Natural killer cell treated with Interleukin-12 subunit alpha and Interleukin-12 subunit beta and Interleukin-15 and Interleukin-18, amount 100 ng/mL, for 72 hours (primary cell): Measurements from ENCODE around the gene KNL1. TPM values are rescaled to one million over a fixed set of nuclear protein-coding genes. Genes with fewer than 3 reads are reported as not detected.

Experiments
- ATAC-seq, 2 donors: fragments of 150-1000 bp; cut with Tn5 transposase in 1 of 2; sonication (Bioruptor Pico), chemical (Tn5 transposase) in 1 of 2; 2 replicates each; pipeline ENCODE4 v1.10.0; 2021
- DNase-seq: peaks from one replicate; pipeline ENCODE4 v3.0.0; 2022; ENCODE audit warnings: low spot score
- H3K27ac Mint-ChIP-seq, 2 donors: 1 replicate in 1 of 2; 2 replicates in 1 of 2; pipeline ENCODE4 v1.8.0; 2022; ENCODE audit warnings: mixed read lengths in 2 of 2, mild to moderate bottlenecking in 1 of 2, moderate library complexity in 1 of 2
- H3K27me3 Mint-ChIP-seq, 2 donors: 1 replicate in 1 of 2; 2 replicates in 1 of 2; pipeline ENCODE4 v1.8.0; 2022; ENCODE audit warnings: mixed read lengths in 2 of 2
- H3K36me3 Mint-ChIP-seq: one replicate; pipeline ENCODE4 v1.8.0; 2022; ENCODE audit warnings: mixed read lengths
- H3K4me1 Mint-ChIP-seq, 2 donors: 1 replicate in 1 of 2; 2 replicates in 1 of 2; pipeline ENCODE4 v1.8.0; 2022; ENCODE audit warnings: low read depth in 2 of 2, mixed read lengths in 2 of 2, mild to moderate bottlenecking in 1 of 2
- H3K4me3 Mint-ChIP-seq: one replicate; pipeline ENCODE4 v1.8.0; 2022; ENCODE audit warnings: mixed read lengths
- H3K9me3 Mint-ChIP-seq: 2 replicates; pipeline ENCODE4 v1.8.0; 2022; ENCODE audit warnings: mixed read lengths
- total RNA-seq, 2 donors: library from RNA; stranded (reverse); gene quantifications; one replicate each; pipeline ENCODE4 v1.2.3, GENCODE V29; 2022

Gene KNL1
- total RNA-seq, 2 donors from 2014 or later = 20.1 to 48.6 TPM

DNA sequence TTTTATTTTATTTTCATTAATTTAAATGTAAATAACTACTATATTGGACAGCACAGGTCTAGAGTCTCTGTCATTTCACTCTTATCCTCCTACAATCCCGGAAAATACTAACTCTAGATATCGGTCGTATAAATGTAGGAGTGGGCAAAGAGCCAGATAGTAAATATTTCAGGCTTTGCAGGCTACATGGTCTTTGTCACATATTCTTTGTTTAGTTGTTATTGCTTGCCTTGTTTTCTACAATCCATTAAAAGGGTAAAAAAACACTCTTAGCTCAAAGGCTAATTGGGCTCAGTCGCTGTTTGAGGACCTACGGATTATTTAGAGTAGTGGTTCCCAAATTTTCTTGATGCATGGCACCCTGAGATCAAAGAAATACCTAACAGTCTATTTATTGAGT is 1.7 kb downstream of the KNL1 start:
- Mint-ChIP-seq H3K9me3 (no peaks in the 10 kb centered on the region), H3K36me3 (no peaks in the 10 kb centered on the region), H3K27ac (no peak overlapping the region), H3K4me1 (peaks cover 18 to 19% of the 10 kb centered on the region in 2 donors), H3K27me3 (no peaks in the 10 kb centered on the region), H3K4me3 (no peak overlapping the region)
- DNase-seq = no peak
- ATAC-seq = no peak

DNA sequence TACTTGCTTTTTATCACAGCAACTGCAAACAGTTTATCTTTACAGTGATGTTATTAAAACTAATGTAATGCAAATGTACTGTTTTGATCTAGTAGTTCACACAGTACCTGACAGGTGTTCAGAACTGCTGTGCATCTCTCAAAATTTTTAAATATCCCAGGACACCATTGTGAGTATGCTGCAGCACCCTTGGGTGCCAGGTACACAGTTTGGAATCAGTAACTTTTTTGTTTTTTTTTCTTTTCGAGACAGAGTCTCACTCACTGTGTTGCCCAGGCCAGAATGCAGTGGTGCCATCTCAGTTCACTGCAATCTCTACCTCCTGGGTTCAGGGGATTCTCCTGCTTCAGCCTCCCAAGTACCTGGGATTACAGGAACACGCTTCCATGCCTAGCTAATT is 3.0 kb downstream of the KNL1 start:
- Mint-ChIP-seq H3K27ac (no peak overlapping the region), H3K36me3 (no peaks in the 10 kb centered on the region), H3K27me3 (no peaks in the 10 kb centered on the region), H3K4me3 (no peak overlapping the region), H3K4me1 (peaks cover 18 to 19% of the 10 kb centered on the region in 2 donors), H3K9me3 (no peaks in the 10 kb centered on the region)
- ATAC-seq = no peak
- no peak for DNase-seq

DNA sequence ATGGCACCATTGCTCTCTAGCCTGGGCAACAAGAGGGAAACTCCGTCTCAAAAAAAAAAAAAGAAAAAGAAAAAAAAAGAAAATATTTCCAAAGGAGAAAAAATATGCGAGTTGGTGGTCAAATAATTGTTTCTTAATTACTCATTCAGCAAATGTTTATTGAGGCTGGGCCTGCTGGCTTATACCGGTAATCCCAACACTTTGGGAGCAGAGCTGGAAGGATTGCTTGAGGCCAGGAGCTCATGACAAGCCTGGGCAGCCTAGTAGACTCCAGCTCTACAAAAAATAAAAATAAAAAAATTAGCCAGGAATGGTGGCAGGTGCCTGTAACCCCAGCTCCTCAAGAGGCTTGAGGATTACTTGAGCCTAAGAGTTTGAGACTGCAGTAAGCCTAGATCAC is 4.1 kb downstream of the KNL1 start:
- Mint-ChIP-seq H3K9me3 (no peaks in the 10 kb centered on the region), H3K27ac (no peak overlapping the region), H3K36me3 (no peaks in the 10 kb centered on the region), H3K4me3 (no peak overlapping the region), H3K27me3 (no peaks in the 10 kb centered on the region), H3K4me1 (peaks cover 11 to 16% of the 10 kb centered on the region in 2 donors)
- DNase-seq = no peak
- ATAC-seq = no peak

DNA sequence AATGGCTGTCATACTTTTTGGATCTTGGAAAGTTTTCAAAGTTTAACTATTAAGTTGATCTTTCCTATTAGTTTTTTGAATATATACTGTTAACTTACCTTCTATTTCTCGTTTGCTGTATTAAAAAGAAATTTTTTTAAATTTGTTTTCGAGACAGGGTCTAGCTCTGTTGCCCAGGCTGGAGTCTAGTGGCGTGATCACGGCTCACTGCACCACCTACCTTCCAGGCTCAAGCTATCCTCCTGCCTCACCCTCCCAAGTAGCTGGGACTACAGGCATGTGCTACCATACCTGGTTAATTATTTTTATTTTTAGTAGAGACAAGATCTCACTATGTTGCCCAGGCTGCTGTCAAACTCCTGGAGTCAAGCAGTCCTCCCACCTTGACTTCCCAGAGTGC is 4.6 kb downstream of the KNL1 start:
- H3K9me3 Mint-ChIP-seq = no peaks in the 10 kb centered on the region
- DNase-seq (no peak), ATAC-seq (no peak)
- no peaks in the 10 kb centered on the region for H3K27me3 Mint-ChIP-seq
- H3K4me1 Mint-ChIP-seq = peaks cover 8 to 10% of the 10 kb centered on the region in 2 donors
- no peak overlapping the region for H3K27ac Mint-ChIP-seq
- H3K4me3 Mint-ChIP-seq = no peak overlapping the region
- no peaks in the 10 kb centered on the region for H3K36me3 Mint-ChIP-seq

DNA sequence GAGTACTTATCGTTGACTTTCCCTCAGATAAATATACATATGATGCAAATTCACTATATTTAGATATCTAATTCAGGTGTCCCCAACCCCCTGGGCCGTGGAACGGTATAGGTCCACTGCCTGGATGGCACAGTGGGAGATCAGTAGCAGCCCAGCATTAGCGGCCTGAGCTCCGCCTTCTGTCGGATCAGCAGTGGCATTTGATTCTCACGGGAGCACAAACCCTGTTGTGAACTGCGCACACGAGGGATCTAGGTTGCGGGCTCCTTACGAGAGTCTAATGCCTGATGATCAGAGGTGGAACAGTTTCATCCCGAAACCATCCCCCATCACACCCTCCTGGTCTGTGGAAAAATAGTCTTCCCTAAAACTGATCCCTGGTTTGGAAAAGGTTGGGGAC is 6.9 kb downstream of the KNL1 start:
- DNase-seq (no peak), ATAC-seq (no peak)
- Mint-ChIP-seq H3K4me3 (no peak overlapping the region), H3K9me3 (no peaks in the 10 kb centered on the region), H3K36me3 (no peaks in the 10 kb centered on the region), H3K4me1 (no peaks in the 10 kb centered on the region), H3K27ac (no peak overlapping the region), H3K27me3 (no peaks in the 10 kb centered on the region)

DNA sequence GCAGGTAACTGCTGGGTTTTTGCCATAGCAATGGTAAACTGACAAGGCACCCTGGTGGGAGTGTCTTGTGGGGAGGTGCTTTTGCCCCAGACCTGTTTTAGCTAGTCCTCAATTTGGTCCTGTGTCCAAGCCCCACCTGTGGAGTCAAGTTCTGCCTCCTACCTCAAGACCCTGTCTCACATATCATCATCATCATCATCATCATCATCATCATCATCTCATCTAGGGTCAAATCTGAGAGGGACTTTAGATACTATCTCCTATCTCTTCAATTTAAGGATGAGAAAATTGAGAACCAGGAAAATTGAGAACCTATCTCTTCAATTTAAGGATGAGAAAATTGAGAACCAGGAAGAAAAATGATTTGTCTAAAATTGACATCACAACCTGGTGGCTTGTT is 9.9 kb downstream of the KNL1 start:
- H3K4me3 Mint-ChIP-seq = no peak overlapping the region
- H3K36me3 Mint-ChIP-seq = no peaks in the 10 kb centered on the region
- H3K4me1 Mint-ChIP-seq = no peaks in the 10 kb centered on the region
- no peak for ATAC-seq
- no peaks in the 10 kb centered on the region for H3K27me3 Mint-ChIP-seq
- H3K27ac Mint-ChIP-seq = no peak overlapping the region
- H3K9me3 Mint-ChIP-seq = no peaks in the 10 kb centered on the region
- DNase-seq = no peak

DNA sequence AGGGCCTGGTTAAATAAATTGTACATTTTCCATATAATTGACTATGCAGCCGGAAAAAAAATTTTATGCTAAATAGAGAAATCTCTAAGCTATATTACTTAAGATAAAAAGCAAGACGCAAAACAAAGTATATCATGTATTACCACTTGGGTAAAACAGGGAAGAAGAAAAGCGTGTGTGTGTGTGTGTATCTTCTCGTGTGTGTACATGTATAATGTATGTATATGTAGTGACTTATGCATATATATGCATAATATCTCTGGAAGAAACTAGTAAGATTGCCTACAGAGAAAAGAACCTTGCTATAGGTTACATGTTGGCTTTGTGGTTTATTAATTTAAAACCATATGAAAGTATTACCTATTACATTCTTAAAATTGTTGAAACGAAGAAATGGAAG is 19.0 kb downstream of the KNL1 start:
- Mint-ChIP-seq H3K4me1 (no peaks in the 10 kb centered on the region), H3K9me3 (no peaks in the 10 kb centered on the region), H3K27ac (no peak overlapping the region), H3K27me3 (no peaks in the 10 kb centered on the region), H3K36me3 (no peaks in the 10 kb centered on the region), H3K4me3 (no peak overlapping the region)
- no peak for ATAC-seq
- no peak for DNase-seq

DNA sequence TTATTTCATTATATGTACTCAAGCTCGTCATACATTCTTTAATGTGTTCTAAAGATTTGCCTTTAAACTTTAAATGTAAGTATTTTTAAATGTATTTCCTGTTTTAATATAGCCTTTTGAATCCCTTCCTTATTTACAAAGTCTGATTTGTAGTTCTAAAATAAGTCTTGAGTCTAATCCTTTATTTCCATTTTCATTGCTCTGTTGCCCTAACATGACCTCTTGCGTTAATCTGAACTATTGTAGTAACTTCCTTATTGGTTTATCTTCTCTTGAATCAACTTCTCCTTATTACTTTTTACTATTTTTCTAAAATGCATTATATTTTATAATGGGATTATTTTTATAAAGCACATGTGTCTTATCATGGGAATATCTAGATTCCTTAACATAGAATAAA is 24.0 kb downstream of the KNL1 start:
- Mint-ChIP-seq H3K36me3 (no peaks in the 10 kb centered on the region), H3K4me3 (no peak overlapping the region), H3K9me3 (no peaks in the 10 kb centered on the region), H3K27me3 (no peaks in the 10 kb centered on the region), H3K27ac (no peak overlapping the region), H3K4me1 (no peaks in the 10 kb centered on the region)
- ATAC-seq = no peak
- DNase-seq = no peak

DNA sequence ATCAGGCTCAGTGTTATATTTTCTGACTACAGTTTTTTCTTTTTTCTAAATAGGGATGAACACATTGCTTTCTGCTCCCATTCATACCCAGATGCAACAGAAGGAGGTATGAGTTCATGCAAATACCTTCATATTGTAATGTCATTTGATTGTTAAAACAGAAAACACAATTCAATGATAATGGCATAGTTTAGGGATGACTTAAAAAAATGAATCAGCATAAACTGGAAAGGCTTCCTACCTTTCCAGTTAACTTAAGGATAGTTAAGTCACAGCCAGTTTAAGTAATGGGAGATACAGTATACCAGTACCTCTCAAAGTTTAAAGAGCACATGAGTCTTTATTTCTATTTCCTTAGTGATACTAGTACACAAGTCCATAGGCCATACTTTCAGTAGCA is 24.9 kb downstream of the KNL1 start:
- Mint-ChIP-seq H3K36me3 (no peaks in the 10 kb centered on the region), H3K27ac (no peak overlapping the region), H3K4me3 (no peak overlapping the region), H3K27me3 (no peaks in the 10 kb centered on the region), H3K9me3 (no peaks in the 10 kb centered on the region), H3K4me1 (no peaks in the 10 kb centered on the region)
- ATAC-seq = no peak
- no peak for DNase-seq

DNA sequence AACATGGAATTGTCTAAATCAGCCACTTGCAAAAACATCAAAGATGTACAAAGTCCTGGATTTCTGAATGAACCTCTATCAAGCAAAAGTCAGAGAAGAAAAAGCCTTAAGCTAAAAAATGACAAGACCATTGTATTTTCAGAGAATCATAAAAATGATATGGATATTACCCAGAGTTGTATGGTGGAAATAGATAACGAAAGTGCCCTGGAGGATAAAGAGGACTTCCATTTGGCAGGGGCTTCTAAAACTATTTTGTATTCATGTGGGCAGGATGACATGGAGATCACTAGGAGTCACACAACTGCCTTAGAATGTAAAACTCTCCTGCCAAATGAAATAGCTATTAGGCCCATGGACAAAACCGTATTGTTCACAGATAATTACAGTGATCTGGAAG is 29.3 kb downstream of the KNL1 start:
- H3K4me3 Mint-ChIP-seq = no peak overlapping the region
- no peak overlapping the region for H3K27ac Mint-ChIP-seq
- no peak for ATAC-seq

DNA sequence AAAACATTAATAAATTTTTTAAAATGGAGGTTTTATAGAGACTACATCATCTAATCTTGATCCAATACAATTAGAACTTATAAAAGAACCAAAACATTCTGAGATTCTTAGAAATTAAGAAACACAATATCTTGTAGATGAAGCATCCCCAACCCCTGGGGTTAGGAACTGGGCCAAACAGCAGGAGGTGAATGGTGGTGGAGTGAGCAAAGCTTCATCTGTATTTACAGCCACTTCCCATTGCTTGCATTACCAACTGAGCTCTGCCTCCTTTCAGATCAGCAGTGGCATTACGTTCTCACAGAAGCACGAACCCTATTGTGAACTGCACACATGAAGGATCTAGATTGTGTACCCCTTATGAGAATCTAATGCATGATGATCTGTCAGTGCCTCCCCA is 36.3 kb downstream of the KNL1 start:
- ATAC-seq = no peak
- no peak overlapping the region for H3K27ac Mint-ChIP-seq
- H3K36me3 Mint-ChIP-seq = no peaks in the 10 kb centered on the region
- H3K4me3 Mint-ChIP-seq = no peak overlapping the region
- DNase-seq = no peak
- H3K9me3 Mint-ChIP-seq = no peaks in the 10 kb centered on the region
- no peaks in the 10 kb centered on the region for H3K4me1 Mint-ChIP-seq
- no peaks in the 10 kb centered on the region for H3K27me3 Mint-ChIP-seq

More for the DNA sequence above, 29.3 kb downstream of the KNL1 start:
- H3K27me3 Mint-ChIP-seq = no peaks in the 10 kb centered on the region
- no peaks in the 10 kb centered on the region for H3K4me1 Mint-ChIP-seq
- H3K36me3 Mint-ChIP-seq = no peaks in the 10 kb centered on the region
- DNase-seq = no peak
- H3K9me3 Mint-ChIP-seq = no peaks in the 10 kb centered on the region

DNA sequence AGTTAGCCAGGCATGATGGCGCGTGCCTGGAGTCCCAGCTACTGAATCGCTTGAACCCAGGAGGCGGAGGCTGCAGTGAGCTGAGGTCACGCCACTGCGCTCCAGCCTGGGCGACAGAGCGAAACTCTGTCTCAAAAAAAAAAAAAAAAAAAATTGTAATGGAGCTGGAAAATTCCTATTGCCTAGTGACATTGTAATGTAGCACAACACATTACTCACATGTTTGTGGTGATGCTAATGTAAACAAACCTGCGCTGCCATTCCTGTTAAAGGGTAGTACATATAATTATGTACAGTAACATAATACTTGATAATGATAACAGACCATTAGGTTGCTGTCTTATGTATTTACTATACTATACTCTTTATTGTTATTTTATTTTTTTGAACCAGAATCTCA is 39.1 kb downstream of the KNL1 start:
- Mint-ChIP-seq H3K9me3 (no peaks in the 10 kb centered on the region), H3K27me3 (no peaks in the 10 kb centered on the region), H3K4me1 (no peaks in the 10 kb centered on the region), H3K4me3 (no peak overlapping the region), H3K27ac (no peak overlapping the region), H3K36me3 (no peaks in the 10 kb centered on the region)
- no peak for DNase-seq
- ATAC-seq = no peak

DNA sequence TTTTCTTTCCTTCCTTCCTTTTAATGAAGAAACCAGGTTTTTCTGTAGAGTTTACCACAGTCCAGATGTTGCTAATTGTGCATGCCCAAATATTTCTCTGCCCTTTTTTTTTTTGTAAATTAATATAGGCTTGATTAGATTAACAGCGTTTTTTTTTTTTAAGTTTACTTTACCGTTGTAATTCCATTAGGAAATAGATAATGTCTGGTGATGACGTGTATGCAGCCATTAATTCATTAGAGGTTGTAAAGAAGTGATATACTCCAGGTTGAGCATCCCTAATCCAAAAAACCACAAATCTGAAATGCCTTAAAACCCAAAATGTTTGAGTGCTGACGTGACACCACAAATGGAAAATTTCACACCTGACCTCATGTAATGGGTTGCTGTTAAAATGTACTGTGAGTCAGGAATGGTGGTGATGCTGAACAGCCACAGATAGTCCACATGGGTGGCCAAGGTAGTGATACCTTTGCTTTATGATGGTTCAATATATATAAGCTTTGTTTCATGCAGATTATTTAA is 43.2 kb downstream of the KNL1 start:
- Mint-ChIP-seq H3K27ac (no peak overlapping the region), H3K36me3 (no peaks in the 10 kb centered on the region), H3K27me3 (no peaks in the 10 kb centered on the region), H3K9me3 (no peaks in the 10 kb centered on the region), H3K4me1 (no peaks in the 10 kb centered on the region), H3K4me3 (no peak overlapping the region)
- ATAC-seq (no peak), DNase-seq (no peak)

DNA sequence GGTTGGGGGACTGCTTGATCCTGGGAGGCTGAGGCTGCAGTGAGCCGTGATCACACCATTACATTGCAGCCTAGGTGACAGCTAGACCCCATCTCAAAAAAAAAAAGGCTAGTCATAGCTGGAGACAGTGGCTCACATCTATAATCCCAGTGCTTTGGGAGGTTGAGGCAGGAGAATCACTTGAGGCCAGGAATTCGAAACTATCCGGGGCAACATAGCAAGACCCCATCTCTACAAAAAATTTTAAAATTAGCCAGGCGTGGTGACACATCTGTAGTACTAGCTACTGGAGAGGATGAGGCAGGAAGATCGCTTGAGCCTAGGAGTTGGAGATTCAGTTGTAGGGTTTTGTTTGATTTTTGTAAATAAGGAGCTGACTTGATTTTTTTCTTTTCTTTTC is 45.6 kb downstream of the KNL1 start:
- DNase-seq = no peak
- Mint-ChIP-seq H3K27me3 (no peaks in the 10 kb centered on the region), H3K4me1 (no peaks in the 10 kb centered on the region), H3K36me3 (no peaks in the 10 kb centered on the region), H3K27ac (no peak overlapping the region), H3K4me3 (no peak overlapping the region), H3K9me3 (no peaks in the 10 kb centered on the region)
- no peak for ATAC-seq

DNA sequence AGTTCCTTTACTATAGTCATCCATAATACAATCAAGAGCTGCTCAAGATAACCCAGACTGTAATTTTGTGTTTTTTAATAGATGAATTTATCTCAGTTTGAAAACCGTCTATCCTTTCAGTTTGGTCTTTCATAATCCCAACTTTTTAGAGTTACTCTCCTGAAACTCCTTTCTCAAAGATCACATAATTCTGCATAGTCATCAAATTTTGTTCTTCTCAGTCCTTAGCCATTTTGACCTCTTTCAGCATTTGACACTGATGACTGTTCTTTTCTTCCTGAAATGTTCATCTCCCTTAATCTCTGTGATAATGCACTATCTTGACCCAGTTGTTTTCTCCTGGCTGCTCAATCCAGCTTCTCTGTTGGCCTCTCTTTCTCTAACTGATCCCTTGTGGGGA is 53.5 kb downstream of the KNL1 start:
- ATAC-seq (no peak), DNase-seq (no peak)
- Mint-ChIP-seq H3K4me1 (no peaks in the 10 kb centered on the region), H3K27ac (no peak overlapping the region), H3K27me3 (no peaks in the 10 kb centered on the region), H3K9me3 (no peaks in the 10 kb centered on the region), H3K36me3 (no peaks in the 10 kb centered on the region), H3K4me3 (no peak overlapping the region)
